B cell (primary cell): Measurements from ENCODE around the gene TMEM131.

Source experiments
- EZH2 ChIP-seq: IDR thresholded peaks from 2 replicates; pipeline ENCODE4 v1.6.1; 2012; ENCODE audit warnings: borderline replicate concordance, low read depth, mild to moderate bottlenecking, moderate library complexity, low read length; ENCODE audit not compliant: insufficient read depth, poor library complexity, severe bottlenecking
- TF ChIP-seq, protein P1 (sequence below): fragments of 200-600 bp; IDR thresholded peaks from one replicate; pipeline ENCODE4 v1.8.0; 2022; ENCODE audit warnings: antibody characterized with exemption, mild to moderate bottlenecking

DNA sequence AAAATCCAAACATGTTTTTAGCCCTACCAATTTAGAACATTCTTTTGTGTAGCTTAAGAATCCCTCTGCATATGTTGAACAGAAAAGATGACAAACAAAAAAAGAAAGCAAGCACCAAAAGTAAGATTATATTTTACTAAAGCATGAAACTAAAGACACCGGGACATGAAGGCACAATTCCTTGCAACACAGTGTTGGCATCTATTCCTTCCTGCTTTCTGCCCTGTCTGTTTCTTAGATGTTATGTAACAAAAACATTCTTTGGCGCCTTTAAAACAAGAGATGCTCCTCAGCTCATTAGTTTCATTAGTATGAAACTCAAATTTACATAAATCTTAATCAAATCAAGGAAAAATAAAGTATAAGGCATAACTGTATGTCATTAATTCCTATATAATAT, 106.6 kb downstream of the TMEM131 start:
- TF ChIP-seq, protein P1, sequence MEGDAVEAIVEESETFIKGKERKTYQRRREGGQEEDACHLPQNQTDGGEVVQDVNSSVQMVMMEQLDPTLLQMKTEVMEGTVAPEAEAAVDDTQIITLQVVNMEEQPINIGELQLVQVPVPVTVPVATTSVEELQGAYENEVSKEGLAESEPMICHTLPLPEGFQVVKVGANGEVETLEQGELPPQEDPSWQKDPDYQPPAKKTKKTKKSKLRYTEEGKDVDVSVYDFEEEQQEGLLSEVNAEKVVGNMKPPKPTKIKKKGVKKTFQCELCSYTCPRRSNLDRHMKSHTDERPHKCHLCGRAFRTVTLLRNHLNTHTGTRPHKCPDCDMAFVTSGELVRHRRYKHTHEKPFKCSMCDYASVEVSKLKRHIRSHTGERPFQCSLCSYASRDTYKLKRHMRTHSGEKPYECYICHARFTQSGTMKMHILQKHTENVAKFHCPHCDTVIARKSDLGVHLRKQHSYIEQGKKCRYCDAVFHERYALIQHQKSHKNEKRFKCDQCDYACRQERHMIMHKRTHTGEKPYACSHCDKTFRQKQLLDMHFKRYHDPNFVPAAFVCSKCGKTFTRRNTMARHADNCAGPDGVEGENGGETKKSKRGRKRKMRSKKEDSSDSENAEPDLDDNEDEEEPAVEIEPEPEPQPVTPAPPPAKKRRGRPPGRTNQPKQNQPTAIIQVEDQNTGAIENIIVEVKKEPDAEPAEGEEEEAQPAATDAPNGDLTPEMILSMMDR, result no peak
- no peak for TF ChIP-seq EZH2
